Measurements from ENCODE around the gene PGBD5.

The PGBD5 gene

GRCh38 chr1:230299191-230300006 lies 126.7 kb downstream of the PGBD5 start:
- no peak for DNase-seq

GRCh38 chr1:230295367-230295766 lies 130.8 kb downstream of the PGBD5 start:
- DNase-seq = no peak

GRCh38 chr1:230293390-230293700 lies 132.8 kb downstream of the PGBD5 start:
- no peak for DNase-seq

GRCh38 chr1:230292689-230293389 lies 133.3 kb downstream of the PGBD5 start:
- no peak for DNase-seq

GRCh38 chr1:230291731-230292620 lies 134.2 kb downstream of the PGBD5 start:
- no peak for DNase-seq

GRCh38 chr1:230289350-230289644 lies 136.8 kb downstream of the PGBD5 start:
- DNase-seq = no peak

- DNase-seq = no peak
These were observed 137.3 kb downstream of the PGBD5 start for GRCh38 chr1:230288641-230289349.

- no peak for DNase-seq
These were observed 138.3 kb downstream of the PGBD5 start for GRCh38 chr1:230287674-230288315.

- no peak for DNase-seq
These were observed 139.3 kb downstream of the PGBD5 start for GRCh38 chr1:230286890-230287269.

- DNase-seq = no peak
These were observed 139.8 kb downstream of the PGBD5 start for GRCh38 chr1:230286166-230286889.

GRCh38 chr1:230285351-230285750 lies 140.8 kb downstream of the PGBD5 start:
- DNase-seq = no peak

- no peak for DNase-seq
These were observed 141.2 kb downstream of the PGBD5 start for GRCh38 chr1:230284891-230285290.

GRCh38 chr1:230283678-230284077 lies 142.5 kb downstream of the PGBD5 start:
- DNase-seq = no peak

GRCh38 chr1:230282157-230282556 lies 144.0 kb downstream of the PGBD5 start:
- DNase-seq = no peak

- no peak for DNase-seq
These were observed 144.6 kb downstream of the PGBD5 start for GRCh38 chr1:230281556-230281955.

- no peak for DNase-seq
These were observed 145.2 kb downstream of the PGBD5 start for GRCh38 chr1:230280906-230281413.

GRCh38 chr1:230280054-230280795 lies 145.9 kb downstream of the PGBD5 start:
- DNase-seq = no peak

- no peak for DNase-seq
These were observed 146.6 kb downstream of the PGBD5 start for GRCh38 chr1:230279583-230279945.

GRCh38 chr1:230278871-230279582 lies 147.1 kb downstream of the PGBD5 start:
- no peak for DNase-seq

GRCh38 chr1:230278376-230278775 lies 147.8 kb downstream of the PGBD5 start:
- no peak for DNase-seq

All from stimulated activated CD4-positive, alpha-beta T cell treated with anti-CD3 and anti-CD28 coated beads, Interleukin-12 subunit alpha, Interleukin-12 subunit beta, amount 100 ng/mL, for 4 hours (primary cell).